Measurements from ENCODE around the gene MUC2.

MUC2 gene

GRCh38 chr11:1036303-1036923 lies 38.3 kb upstream of the MUC2 start, which contains the start of gene MUC6:
MUC6 (minus strand) TSS chr11:1036718; CDS start chr11:1036655, 63 bp downstream.
- FAIRE-seq (no peak), DNase-seq (ENCODE audit: extremely low spot score, insufficient read length, low read depth) (no peak)

DNA sequence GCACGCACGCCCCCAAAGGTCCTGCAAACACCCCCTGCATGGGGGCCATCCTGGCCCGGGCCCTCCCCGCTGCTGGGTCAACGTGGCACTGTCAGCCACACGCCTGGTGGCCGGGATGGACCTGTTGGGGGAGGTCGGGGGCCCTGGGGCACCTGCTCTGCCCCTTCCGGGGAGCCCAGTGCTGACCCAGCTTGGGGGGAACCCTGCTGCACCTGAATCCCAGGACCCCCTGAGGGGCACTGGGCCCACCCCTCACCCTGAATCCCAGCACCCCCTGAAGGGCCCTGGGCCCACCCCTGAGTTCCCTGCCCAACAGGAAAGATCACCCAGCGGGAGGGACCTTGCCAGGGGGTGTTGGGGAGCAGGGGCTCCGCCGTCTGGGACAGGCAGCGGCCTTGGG lies 37.7 kb upstream of the MUC2 start:
- FAIRE-seq (no peak), DNase-seq (ENCODE audit: extremely low spot score, insufficient read length, low read depth) (no peak)

GRCh38 chr11:1037506-1038055 lies 37.1 kb upstream of the MUC2 start:
- no peak for DNase-seq (ENCODE audit: extremely low spot score, insufficient read length, low read depth)
- FAIRE-seq = no peak

DNA sequence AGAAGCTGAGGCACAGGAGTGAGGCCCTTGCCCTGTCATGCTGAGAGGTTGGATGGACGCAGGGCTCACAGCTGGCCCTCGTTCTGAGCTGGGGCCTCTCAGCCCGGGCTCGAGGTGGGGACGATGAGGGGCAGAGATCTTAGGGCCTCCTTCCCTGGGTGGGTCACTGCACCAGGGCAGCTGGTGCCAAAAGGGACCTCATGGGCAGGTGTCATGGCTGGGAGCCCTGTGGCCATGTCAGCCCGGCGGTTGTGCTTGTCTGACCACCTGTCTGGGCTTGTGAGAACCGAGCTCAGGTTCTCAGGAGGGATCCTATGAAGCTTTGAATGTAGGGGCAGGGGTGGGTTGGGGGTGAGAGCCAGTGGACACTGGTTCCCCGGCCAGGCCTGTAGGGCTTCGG lies 36.3 kb upstream of the MUC2 start:
- FAIRE-seq = no peak

GRCh38 chr11:1038921-1039320 lies 35.8 kb upstream of the MUC2 start:
- FAIRE-seq (no peak), DNase-seq (ENCODE audit: extremely low spot score, insufficient read length, low read depth) (no peak)

More for the DNA sequence above, 36.3 kb upstream of the MUC2 start:
- DNase-seq (ENCODE audit: extremely low spot score, insufficient read length, low read depth) = no peak

DNA sequence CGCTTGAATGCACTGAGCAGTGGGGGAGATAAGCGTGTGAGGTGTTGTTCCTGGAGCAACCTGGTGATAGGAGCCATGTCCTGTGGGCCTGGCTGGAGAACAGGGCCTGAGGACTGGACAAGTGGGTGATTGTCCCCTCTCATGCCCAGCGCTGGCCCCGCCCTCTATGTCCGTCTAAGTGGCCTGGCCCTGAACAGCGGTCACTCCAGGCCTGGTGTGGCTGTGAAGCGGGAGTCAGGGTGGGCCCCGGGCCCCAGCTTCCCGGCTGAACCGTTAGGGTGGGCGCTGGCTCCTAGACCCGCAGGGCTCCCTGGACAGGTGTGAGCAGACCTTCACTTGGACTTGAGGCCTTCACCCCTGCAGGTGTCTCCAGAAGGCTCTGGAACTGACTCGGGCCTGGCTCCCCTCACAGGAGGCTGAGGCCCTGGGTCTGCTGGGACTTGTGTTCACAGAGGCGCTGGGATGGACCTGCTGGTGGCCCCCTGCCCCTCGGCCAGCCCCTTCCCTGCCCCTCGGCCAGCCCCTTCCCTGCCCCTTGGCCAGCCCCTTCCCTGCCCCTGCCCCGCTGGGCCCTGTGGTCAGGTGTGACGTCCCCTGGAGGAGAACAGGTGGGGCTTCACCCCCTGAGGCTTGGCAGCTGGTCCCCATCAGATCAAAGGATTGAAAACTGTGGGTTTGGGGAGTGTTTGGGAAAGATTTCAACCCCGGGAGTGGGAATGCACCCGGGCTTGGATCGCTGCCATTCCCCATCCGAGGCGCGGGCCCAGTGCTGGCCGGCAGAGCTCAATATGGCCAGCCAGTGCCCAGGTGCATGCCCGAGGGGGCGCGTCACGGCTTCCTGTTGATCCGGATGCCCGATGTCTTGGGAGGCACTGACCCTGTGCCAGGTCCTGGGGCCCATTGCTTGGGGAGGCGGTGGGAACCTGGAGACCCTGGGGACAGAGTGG lies 34.9 kb upstream of the MUC2 start:
- no peak for FAIRE-seq
- DNase-seq (ENCODE audit: extremely low spot score, insufficient read length, low read depth) = no peak

DNA sequence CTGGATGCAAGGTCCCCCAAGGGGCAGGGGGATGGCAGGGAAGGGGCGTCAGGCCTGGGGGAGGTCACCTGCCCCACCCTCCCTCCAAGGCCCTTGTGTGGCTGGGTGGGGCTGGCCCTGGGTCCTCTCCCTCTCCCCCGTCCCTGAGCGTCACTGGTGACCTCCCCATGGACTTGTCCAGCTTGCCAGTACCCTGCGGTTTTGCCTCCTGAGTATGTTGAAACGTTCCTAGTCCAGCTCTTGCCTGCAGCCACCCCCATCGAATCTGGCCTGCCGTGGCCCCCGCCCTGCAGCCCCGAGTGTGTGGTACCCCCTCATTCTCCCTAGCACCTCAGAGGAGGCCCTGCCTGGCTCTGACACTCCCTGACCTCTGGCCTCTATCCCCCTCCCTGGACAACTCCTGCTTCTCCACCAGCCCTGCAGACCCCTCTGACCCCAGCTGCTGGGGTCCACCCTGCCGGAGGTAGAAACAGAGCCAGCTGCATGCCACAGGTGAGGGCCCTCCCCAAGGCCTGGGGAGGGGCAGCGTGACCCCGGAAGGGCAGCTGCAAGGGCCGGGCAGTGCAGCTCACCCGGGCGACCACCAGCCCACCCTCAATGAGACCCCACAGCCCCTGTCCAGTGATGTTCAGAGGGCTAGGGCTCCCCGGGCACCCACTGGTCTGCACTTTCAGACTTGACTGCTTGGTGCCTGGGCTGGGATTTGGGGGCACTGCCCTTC lies 34.1 kb upstream of the MUC2 start:
- DNase-seq (ENCODE audit: extremely low spot score, insufficient read length, low read depth) (no peak), FAIRE-seq (no peak)

DNA sequence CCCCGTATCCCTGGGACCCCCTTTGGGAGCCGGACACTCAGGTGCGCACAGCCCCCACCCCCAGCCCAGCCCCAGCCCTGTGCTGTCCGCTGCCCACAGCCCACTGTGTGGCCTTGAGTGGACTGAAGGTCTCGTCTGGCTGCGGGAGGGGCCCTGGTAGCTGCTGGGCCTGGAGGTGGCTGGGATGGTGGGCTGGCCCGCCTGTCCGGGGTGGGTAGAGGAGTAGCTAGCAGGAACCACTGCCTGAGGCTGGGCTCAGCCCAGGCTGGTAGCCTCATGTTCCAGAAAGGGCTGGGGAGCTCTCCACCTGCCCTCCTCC lies 33.6 kb upstream of the MUC2 start:
- FAIRE-seq = no peak
- no peak for DNase-seq (ENCODE audit: extremely low spot score, insufficient read length, low read depth)

GRCh38 chr11:1041471-1041870 lies 33.2 kb upstream of the MUC2 start:
- DNase-seq (ENCODE audit: extremely low spot score, insufficient read length, low read depth) = no peak

GRCh38 chr11:1041936-1042608 lies 32.6 kb upstream of the MUC2 start:
- FAIRE-seq (no peak), DNase-seq (ENCODE audit: extremely low spot score, insufficient read length, low read depth) (no peak)

More at GRCh38 chr11:1041471-1041870, 33.2 kb upstream of the MUC2 start:
- FAIRE-seq = no peak

GRCh38 chr11:1042626-1043562 lies 31.8 kb upstream of the MUC2 start:
- FAIRE-seq (no peak), DNase-seq (ENCODE audit: extremely low spot score, insufficient read length, low read depth) (no peak)

- no peak for FAIRE-seq
Observed at GRCh38 chr11:1043563-1044096, 31.0 kb upstream of the MUC2 start.

GRCh38 chr11:1044160-1044559 lies 30.5 kb upstream of the MUC2 start:
- no peak for DNase-seq (ENCODE audit: extremely low spot score, insufficient read length, low read depth)

More at GRCh38 chr11:1043563-1044096, 31.0 kb upstream of the MUC2 start:
- no peak for DNase-seq (ENCODE audit: extremely low spot score, insufficient read length, low read depth)

DNA sequence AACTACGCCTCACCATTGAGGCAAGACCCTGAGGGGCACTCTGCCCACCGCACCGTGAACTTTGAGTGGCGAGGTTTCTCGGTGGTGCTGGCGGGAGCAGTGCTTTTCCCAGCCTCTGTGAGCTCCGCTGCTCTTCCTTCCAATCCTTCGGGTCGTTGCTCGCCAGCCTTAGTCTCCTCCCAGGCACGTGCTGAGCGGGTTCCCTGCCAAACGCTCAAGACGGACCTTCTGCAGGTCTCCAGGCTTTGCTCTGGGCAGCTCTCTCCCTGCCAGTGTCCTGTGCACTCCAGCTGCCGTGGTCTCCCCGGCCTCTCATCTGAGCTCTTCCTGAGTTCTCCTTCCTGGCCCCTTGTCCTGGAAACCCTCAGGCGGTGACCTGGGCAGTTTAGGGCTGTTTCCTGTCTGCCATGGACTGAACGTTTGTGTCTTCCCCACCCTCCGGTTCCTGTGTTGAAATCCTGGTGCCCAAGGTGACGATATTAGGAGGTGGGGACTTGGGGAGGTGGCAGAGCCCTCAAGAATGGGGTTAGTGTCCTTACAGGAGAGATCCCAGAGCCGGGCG lies 27.0 kb upstream of the MUC2 start:
- no peak for FAIRE-seq

More at GRCh38 chr11:1044160-1044559, 30.5 kb upstream of the MUC2 start:
- FAIRE-seq = no peak

DNA sequence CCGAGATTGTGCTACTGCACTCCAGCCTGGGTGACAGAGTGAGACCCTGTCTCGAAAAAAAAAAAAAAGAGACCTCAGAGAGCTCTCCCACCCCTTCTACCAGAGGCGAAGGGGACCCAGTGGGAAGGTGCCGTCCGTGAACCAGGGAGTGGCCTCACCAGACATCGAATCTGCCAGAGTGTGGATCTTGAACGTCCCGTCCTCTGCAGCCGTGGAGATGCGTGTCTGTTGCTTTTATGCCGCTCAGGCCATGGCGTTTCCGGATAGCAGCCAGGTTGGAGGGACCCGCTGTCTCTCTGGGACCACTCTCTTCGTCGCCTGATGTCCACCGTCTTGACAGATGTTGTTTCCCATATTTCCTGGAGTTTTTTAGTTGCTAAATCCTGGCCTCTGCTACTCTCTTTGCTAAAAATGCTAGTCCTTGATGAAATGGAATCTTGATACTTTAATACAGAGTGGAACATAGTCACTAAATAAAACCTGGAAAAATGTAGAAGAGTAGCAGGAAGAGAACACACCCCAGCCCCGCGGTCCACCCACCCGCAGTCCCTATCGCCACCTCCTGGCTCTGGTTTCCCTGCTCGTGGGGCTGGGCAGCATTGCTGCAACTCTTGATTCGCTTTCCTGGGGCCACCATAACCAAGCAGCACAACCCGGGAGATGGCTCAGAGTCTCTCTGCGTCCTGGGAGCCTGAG lies 26.2 kb upstream of the MUC2 start:
- FAIRE-seq (no peak), DNase-seq (ENCODE audit: extremely low spot score, insufficient read length, low read depth) (no peak)

More for the DNA sequence above, 27.0 kb upstream of the MUC2 start:
- DNase-seq (ENCODE audit: extremely low spot score, insufficient read length, low read depth) = no peak

GRCh38 chr11:1049071-1049405 lies 25.6 kb upstream of the MUC2 start:
- no peak for FAIRE-seq
- DNase-seq (ENCODE audit: extremely low spot score, insufficient read length, low read depth) = no peak

DNA sequence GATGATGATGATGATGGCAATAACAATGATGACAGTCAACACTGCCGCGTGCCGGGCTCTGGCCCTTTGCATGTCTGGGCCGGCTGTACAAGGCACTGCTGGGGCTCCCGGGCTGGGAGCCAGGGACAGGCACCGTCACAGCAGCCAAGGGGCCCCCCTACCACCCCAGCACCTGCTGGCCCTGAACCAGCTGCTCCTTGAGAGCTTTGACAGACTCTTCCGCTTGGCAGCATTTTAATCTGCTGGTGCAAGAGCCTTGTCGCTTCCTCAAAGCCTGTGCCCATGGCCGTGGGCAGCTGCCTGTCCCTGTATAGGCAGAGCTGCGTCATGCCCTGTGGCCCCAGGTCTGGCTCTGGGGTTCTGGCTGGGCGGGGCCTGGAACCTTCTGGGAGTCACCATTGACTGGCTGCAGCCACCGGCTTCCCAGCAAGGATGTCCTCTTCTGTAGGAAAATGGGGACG lies 25.2 kb upstream of the MUC2 start:
- FAIRE-seq (no peak), DNase-seq (ENCODE audit: extremely low spot score, insufficient read length, low read depth) (no peak)

Measured in GM18507 (cell line).